Stimulated activated CD8-positive, alpha-beta memory T cell treated with anti-CD3 and anti-CD28 coated beads, Interleukin-4, amount 100 ng/mL, for 24 hours (primary cell): Measurements from ENCODE around the gene PDE9A.
"Not testable (repeated sequence)": the region's sequence is repeated elsewhere in the genome, so short reads cannot be mapped to it uniquely, and the experiment has no call there.

Experiments
- DNase-seq: peaks from one replicate; pipeline ENCODE4 v3.0.0-alpha.2; 2020; ENCODE audit warnings: low read depth

Gene PDE9A

GRCh38 chr21:42653231-42654061 is at the start of gene PDE9A:
Gene PDE9A (plus strand): TSS chr21:42653621. CDS start chr21:42653815, 194 bp downstream.
- DNase-seq, result no peak

- DNase-seq, result no peak
Measured at GRCh38 chr21:42607102-42607501, 46.3 kb upstream of the PDE9A start.

GRCh38 chr21:42607525-42608102 is 45.8 kb upstream of the PDE9A start:
- DNase-seq, result no peak

GRCh38 chr21:42608446-42608845 is 45.0 kb upstream of the PDE9A start:
- DNase-seq, result no peak

- peak; percentile 32 for DNase-seq
Measured at GRCh38 chr21:42609811-42610210, 43.6 kb upstream of the PDE9A start.

- no peak for DNase-seq
Measured at GRCh38 chr21:42611852-42612251, 41.6 kb upstream of the PDE9A start.

GRCh38 chr21:42612390-42612789 is 41.0 kb upstream of the PDE9A start:
- DNase-seq, result no peak

GRCh38 chr21:42613756-42614155 is 39.7 kb upstream of the PDE9A start:
- DNase-seq, result no peak

GRCh38 chr21:42614396-42614795 is 39.0 kb upstream of the PDE9A start:
- no peak for DNase-seq

GRCh38 chr21:42614811-42615351 is 38.5 kb upstream of the PDE9A start:
- DNase-seq, result peak; percentile 17

- not testable (repeated sequence) for DNase-seq
Measured at GRCh38 chr21:42615377-42615776, 38.0 kb upstream of the PDE9A start.

GRCh38 chr21:42615924-42616323 is 37.5 kb upstream of the PDE9A start:
- DNase-seq, result no peak

GRCh38 chr21:42616446-42616845 is 37.0 kb upstream of the PDE9A start:
- no peak for DNase-seq

GRCh38 chr21:42616941-42617340 is 36.5 kb upstream of the PDE9A start:
- DNase-seq, result no peak

- no peak for DNase-seq
Measured at GRCh38 chr21:42617486-42617885, 35.9 kb upstream of the PDE9A start.

- no peak for DNase-seq
Measured at GRCh38 chr21:42618707-42619102, 34.7 kb upstream of the PDE9A start.

- no peak for DNase-seq
Measured at GRCh38 chr21:42619166-42619565, 34.3 kb upstream of the PDE9A start.

- DNase-seq, result no peak
Measured at GRCh38 chr21:42619841-42620240, 33.6 kb upstream of the PDE9A start.

GRCh38 chr21:42621166-42621818 is 32.1 kb upstream of the PDE9A start:
- no peak for DNase-seq

GRCh38 chr21:42621819-42622177 is 31.6 kb upstream of the PDE9A start:
- no peak for DNase-seq

- no peak for DNase-seq
Measured at GRCh38 chr21:42622284-42622683, 31.1 kb upstream of the PDE9A start.

GRCh38 chr21:42623694-42624093 is 29.7 kb upstream of the PDE9A start:
- no peak for DNase-seq
